Right hindlimb (tissue), 1 donor: ENCODE data around the gene NRBF2.
"Not testable (repeated sequence)": the region's sequence is repeated elsewhere in the genome, so short reads cannot be mapped to it uniquely, and the experiment has no call there.

Source experiments
- DNase-seq: peaks from one replicate; pipeline ENCODE4 v3.0.0-alpha.2; 2018

NRBF2 gene

DNA sequence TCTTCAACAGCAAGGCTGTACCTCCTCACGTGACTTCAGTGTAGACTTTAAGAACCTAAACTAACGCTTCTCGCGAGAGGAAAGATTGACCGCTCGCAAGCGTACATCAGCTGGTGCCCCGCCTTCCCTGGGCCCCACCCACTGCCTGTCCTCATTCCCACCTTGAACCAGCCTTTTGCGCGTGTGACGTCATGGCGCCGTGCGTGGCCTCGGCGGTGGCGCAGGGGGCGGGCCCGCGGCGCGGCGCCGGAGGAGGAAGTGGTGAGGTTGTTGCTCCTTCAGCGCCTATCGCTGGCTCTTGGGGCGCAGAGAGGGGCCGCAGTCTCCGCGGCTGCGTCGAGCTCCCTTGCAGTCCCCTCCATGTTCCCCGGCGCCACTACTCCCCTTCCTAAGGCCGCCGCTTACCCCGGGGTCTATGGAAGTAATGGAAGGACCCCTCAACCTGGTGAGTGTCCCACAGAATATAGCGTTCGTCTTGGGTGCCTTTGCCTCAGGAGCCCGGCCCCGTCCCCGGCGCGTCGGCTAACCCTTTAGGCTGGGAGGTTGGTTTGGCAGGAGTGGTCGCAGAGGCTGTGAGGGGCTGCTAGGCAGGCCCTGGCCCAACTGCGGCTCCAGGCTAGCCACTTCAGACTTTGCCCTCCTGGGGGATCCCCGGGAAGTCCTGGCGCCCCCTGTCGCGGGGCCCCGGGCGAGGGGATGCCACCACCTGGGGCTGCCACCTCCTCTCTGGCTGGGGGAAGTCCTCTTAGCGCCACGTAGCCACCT lies at the start of gene NRBF2:
Gene NRBF2 (plus strand): TSS at position 273 of the 765 bp plus-strand sequence. CDS start 143 bp downstream, at position 416.
- peak; percentile 98 for DNase-seq

GRCh38 chr10:63083406-63083805 lies 49.7 kb upstream of the NRBF2 start:
- DNase-seq: not testable (repeated sequence)

- DNase-seq: peak; percentile 77
Measured at GRCh38 chr10:63083904-63084689, 49.0 kb upstream of the NRBF2 start.

- peak; percentile 22 for DNase-seq
Measured at GRCh38 chr10:63084690-63085382, 48.3 kb upstream of the NRBF2 start.

DNA sequence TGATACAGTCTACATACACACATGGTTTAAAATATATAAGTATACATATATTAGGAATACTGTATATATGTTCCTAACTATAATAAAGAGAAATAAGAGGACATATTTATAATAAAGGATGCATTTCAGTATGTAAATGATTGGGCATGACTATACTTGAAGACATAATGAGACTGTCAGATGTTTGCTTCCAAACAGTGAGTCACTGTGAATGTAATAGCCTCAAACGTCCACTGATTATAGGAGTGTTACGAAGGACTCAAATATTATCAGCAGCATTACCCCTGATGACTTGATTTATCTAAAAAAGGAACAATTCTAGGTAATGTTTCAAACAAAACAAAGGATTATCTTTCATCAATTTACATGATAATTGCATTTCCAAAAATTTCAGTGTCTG lies 39.9 kb upstream of the NRBF2 start:
- DNase-seq: no peak

GRCh38 chr10:63094405-63094804 lies 38.7 kb upstream of the NRBF2 start:
- no peak for DNase-seq

DNA sequence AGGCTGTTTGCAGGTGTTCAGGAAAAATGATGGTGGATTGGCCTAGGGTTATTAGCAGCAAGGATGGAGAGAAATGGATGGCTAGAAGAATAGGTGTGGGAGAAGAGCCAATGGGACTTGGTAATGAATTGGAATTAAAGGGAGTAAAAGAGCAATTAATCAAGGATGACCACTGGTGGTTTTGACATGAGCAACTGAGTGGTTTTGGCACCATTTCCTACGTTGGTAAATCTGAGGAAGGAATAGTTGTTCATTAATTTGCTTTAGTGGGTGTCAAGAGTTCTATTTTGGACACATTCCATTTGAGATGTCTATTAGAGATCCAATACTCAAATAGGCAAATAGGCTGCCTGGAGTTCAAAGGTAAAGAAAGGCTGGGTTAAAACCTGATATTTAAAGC lies 38.2 kb upstream of the NRBF2 start:
- no peak for DNase-seq

DNA sequence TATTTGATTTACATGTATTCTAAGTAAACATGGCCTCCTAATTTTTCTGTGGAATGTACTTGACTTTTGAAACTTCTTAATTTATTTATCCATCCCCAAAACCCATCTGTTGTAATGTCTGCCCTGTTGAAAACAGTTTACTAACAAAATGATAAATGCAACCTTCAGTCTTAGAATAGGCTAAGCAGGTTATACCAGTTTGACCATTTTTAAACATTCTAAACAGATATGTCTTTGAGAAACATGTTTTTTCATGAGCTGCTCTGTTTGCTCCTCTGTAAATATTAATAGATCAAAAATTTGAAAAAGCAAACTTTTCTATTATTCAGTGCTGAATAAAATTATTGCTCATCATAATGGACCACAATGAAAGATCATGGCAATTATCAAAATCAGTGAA lies 33.4 kb upstream of the NRBF2 start:
- no peak for DNase-seq

DNA sequence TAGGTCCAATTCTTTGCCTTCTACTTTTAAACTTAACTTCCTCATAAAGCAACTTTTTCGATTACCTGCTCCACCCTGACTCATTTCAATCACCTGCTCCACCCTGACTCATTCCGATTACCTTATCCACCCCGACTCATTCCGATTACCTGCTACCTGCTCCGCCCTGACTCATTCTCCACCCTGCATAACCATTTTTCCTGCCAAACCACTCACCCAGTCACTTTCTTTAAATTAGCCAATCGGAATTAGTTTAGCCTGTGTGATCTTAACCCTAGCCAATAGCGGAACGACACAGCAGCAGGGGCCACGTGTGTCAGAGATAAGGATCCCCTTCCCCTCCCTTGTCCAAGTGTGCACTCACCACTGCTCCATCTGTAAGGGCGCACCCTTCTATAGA lies 32.0 kb upstream of the NRBF2 start:
- not testable (repeated sequence) for DNase-seq

GRCh38 chr10:63102279-63102883 lies 30.7 kb upstream of the NRBF2 start:
- not testable (repeated sequence) for DNase-seq

- DNase-seq: not testable (repeated sequence)
Measured at GRCh38 chr10:63103178-63103577, 29.9 kb upstream of the NRBF2 start.

- no peak for DNase-seq
Measured at GRCh38 chr10:63103971-63104409, 29.1 kb upstream of the NRBF2 start.

- no peak for DNase-seq
Measured at GRCh38 chr10:63105225-63106110, 27.7 kb upstream of the NRBF2 start.

DNA sequence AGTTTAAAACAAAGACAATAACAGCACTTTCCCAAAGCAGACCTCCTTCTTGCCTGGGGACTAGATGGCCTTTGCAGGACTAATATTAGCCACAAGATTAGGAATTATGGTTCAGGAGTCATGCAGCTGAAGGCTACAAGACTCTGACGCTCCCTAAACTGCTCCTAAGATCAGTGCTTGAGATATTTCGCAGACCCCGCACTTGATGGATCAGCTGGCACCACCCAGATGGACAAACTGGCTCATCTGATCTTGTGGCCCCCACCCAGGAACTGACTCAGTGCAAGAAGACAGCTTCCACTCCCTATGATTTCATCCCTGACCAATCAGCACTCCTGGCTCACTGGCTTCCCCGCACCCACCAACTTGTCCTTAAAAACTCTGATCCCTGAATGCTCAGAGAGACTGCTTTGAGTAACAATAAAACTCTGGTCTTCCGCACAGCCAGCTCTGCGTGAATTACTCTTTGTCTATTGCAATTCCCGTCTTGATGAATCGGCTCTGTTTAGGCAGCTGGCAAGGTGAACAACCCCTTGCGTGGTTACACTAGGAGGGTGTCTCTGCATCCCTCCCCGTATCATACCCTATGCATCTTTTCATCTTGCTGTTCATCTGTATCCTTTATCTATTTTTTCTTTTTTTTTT lies 26.9 kb upstream of the NRBF2 start:
- DNase-seq: no peak

DNA sequence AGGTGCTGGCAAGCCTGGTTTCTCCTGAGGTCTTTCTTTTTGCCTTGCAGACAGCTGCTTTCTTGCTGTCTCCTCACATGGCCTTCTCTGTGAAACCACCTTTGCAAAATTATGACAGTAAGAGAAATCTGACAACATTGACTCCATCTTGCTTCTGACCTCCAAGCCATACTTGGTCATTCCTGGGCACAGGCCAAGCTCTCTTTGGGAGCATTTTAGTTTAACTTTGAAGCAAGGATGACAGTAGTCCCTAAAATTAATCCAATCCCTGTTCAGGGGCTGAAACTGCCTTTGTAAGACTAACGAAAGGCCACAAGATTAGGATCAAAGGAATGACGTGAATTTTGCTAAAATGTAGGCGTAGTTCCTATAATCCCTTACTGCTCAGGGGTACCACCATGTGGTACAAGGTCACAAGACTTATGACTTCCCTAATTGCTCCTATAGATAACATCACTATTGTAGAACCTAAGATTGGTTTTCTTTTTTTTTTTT lies 25.1 kb upstream of the NRBF2 start:
- no peak for DNase-seq

DNA sequence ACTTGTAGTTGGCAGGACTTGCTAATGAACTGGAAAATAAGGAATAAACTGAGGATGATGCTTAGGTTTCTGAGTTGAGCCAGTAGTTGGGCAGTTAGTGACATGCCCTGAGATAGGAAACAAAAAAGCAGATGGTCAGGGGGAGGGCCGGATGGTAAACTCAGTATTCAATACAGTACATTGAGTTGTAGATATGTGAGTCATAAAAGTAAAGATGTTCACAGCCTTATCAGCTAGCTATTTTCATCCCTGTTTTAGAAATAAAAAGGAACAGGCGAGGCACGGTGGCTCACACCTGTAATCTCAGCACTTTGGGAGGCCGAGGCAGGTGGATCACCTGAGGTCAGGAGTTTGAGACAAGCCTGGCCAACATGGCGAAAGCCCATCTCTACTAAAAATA lies 22.2 kb upstream of the NRBF2 start:
- no peak for DNase-seq

DNA sequence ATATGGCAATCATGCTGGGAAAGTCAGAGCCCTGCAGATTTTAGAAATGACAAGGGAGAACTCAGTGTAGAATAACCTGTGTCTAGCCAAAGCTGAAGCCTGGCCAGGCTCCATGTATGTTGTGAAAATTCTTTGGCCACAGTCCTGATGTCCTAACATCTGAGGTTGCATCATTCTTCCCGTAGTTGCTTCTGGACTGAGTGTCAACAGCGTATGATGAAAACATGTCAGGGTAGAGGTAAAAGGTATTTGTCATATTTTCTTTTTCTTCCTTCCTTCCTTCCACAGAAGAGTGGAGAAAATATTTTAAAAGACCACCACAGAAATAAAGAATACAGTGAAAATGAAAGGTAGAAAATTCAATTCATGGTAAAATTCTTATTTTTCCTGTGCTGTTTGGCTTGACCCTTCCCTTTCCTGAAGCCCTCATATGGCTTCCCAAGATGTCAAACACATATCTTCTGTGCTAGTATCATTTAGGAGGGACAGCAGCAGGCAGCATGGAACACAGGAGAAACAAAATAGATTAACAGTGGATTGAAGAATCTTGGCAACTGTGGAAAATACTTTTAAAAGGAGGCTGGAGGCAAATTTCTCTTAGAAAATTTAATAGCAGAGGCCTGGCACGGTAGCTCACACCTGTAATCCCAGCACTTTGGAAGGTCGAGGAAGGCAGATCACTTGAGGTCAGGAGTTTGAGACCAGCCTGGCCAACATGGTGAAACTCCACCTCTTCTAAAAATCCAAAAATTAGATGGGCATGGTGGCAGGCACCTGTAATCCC lies 18.9 kb upstream of the NRBF2 start:
- peak; percentile 82 for DNase-seq

DNA sequence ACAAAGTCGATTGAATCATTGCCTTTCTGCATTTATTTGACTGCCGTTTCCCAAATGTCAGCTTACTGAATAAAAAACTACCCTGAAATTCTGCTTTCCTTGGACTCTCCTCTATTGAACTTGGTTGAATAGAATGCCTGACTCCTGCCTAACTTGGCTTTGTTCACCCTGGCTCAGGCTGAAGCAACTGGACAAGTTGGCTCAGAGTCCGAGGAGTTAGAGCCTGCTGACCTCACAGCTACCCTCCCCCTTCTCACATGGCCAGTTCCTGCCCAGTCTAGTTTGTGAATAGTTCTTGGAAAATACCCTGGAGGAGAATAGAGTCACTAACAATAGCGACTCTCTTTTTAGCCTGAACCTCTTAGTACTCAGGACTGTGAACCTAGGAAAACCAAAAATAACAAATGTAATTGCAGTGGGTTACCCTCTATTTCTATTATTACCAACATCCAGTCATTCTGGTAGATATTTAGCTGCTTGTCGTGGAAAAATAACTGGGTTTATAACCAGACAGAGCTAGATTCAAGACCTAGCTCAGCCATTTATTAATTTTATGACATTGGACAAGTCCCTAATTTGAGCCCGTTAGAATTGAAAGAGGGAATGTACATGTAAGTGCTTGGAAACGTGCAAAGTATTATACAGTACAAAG lies 17.3 kb upstream of the NRBF2 start:
- DNase-seq: peak; percentile 88

DNA sequence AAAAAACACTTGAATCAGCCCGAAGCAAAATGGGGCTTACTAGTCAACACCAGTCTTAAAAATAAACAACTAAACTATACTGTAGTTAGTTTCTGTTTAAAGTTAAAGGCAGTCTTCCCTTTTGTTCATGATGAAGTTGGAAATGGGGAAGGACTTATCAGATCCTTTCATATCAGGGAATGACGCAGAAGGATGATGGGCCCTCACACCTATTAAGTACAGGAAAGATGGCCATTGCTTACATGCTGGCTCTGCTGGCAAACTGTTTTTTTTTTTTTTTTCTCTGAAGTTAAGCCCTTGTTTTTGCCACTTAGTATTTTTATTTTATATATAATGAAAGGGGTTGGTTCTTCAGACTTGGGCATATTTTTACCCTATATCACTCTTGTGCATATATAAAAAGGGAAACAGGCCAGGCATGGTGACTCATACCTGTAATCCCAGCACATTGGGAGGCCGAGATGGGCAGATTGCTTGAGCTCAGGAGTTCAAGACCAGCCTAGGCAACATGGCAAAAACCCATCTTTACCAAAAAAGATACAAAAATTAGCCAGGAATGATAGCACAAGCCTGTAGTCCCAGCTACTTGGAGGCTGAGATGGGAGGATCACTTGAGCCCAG lies 16.6 kb upstream of the NRBF2 start:
- no peak for DNase-seq
